ENCODE results near the gene WDR75.

DNA sequence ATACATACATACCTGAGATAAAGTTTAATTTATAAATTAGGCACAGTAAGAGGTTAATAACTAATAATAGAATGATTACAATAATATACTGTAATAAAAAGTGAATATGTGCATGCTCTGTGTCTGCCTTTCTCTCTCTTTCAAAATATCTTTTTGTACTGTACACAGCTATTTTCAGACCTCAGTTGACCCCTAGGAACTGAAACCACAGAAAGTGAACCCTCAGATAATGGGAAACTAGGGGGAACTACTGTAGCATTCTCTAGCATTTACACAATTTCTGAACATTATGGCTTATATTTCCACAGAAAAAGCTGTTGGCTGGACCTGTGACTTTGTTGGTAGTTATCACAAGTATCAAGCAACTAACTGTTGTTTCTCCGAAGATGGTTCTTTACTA lies 25.9 kb downstream of the WDR75 start:
- no peak for TF ChIP-seq GATA3 (IDR thresholded peaks at IDR 0.05; ENCODE audit: low read depth, low read length)
- TF ChIP-seq GATA2 (IDR thresholded peaks at IDR 0.05; ENCODE audit: low read depth, low read length), result no peak
